Measurements from ENCODE around the gene NAA10.

DNA sequence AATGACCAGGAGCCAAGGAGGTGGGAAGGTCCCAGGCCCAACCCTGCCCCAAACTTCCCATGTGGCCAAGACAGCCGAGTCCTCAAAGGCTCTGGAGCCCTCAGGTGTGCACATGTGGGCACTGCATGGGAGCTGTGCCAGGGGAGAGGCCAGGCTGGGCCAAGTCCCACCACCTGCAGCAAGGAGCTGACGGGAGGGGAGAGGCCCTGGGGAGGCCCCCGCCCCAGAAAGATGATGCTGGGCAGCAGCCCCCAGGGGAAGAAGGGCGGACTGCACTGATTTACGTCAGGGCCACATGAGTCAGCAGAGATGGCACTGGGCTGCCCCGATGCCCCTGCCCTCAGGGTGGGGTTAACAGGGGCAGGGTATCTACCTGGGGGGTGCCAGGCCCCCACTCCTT lies 50.2 kb downstream of the NAA10 start:
- TF ChIP-seq POLR2AphosphoS5 (IDR thresholded peaks at IDR 0.05) (no peak), POLR2A (IDR thresholded peaks at IDR 0.05) (no peak)
- TF ChIP-seq, protein P1, sequence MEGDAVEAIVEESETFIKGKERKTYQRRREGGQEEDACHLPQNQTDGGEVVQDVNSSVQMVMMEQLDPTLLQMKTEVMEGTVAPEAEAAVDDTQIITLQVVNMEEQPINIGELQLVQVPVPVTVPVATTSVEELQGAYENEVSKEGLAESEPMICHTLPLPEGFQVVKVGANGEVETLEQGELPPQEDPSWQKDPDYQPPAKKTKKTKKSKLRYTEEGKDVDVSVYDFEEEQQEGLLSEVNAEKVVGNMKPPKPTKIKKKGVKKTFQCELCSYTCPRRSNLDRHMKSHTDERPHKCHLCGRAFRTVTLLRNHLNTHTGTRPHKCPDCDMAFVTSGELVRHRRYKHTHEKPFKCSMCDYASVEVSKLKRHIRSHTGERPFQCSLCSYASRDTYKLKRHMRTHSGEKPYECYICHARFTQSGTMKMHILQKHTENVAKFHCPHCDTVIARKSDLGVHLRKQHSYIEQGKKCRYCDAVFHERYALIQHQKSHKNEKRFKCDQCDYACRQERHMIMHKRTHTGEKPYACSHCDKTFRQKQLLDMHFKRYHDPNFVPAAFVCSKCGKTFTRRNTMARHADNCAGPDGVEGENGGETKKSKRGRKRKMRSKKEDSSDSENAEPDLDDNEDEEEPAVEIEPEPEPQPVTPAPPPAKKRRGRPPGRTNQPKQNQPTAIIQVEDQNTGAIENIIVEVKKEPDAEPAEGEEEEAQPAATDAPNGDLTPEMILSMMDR (IDR thresholded peaks at IDR 0.05), result no peak
